CD4-positive, alpha-beta memory T cell (primary cell): ENCODE results near the gene ATP8A2. TPM values are rescaled to one million over a fixed set of nuclear protein-coding genes. Genes with fewer than 3 reads are reported as not detected.

Source experiments
- CTCF ChIA-PET: fragments of 350-600 bp; sonication (Branson Sonifier 250); formaldehyde crosslinking; loops from one replicate; lab custom pipeline; 2021; ENCODE audit warnings: inconsistent platforms; ENCODE audit not compliant: partially characterized antibody; lab: Charles Lee
- POLR2A ChIA-PET: fragments of 350-600 bp; sonication (Branson Sonifier 250); formaldehyde crosslinking; loops from one replicate; lab custom pipeline; 2021; ENCODE audit not compliant: partially characterized antibody; lab: Charles Lee
- DNase-seq, 5 donors: peaks; one replicate each; pipeline versions ENCODE4 v3.0.0 to v3.0.0-alpha.2; 2020 to 2022; ENCODE audit warnings: mixed read lengths in 1 of 5
- H3K27ac ChIP-seq: one replicate; pipeline ENCODE4 v1.7.0; 2013; ENCODE audit warnings: low read depth, low read length
- H3K27me3 ChIP-seq: 2 replicates; pipeline ENCODE4 v1.7.0; 2013; ENCODE audit warnings: mild to moderate bottlenecking, low read length, moderate library complexity; ENCODE audit not compliant: insufficient read depth
- H3K36me3 ChIP-seq: 2 replicates; pipeline ENCODE4 v1.7.0; 2013; ENCODE audit warnings: mild to moderate bottlenecking, low read length, moderate library complexity; ENCODE audit not compliant: insufficient read depth
- H3K4me1 ChIP-seq: 2 replicates; pipeline ENCODE4 v1.7.0; 2013; ENCODE audit warnings: mild to moderate bottlenecking, low read length, moderate library complexity; ENCODE audit not compliant: insufficient read depth
- H3K4me3 ChIP-seq, 2 donors: one replicate each; pipeline ENCODE4 v1.7.0; 2013; ENCODE audit warnings: low read length in 2 of 2, mild to moderate bottlenecking in 1 of 2
- H3K9me3 ChIP-seq, 2 donors: one replicate each; pipeline ENCODE4 v1.7.0; 2013; ENCODE audit warnings: low read length in 2 of 2, control low read depth in 1 of 2; ENCODE audit not compliant: control insufficient read depth in 1 of 2
- H3K27ac Mint-ChIP-seq, 7 donors: one replicate each; pipeline ENCODE4 v1.8.0; 2020 to 2021; ENCODE audit warnings: mixed read lengths in 7 of 7, mild to moderate bottlenecking in 6 of 7, inconsistent platforms in 3 of 7, moderate library complexity in 3 of 7
- H3K27me3 Mint-ChIP-seq, 2 donors: one replicate each; pipeline ENCODE4 v1.8.0; 2020 to 2021; ENCODE audit warnings: mixed read lengths in 2 of 2
- H3K36me3 Mint-ChIP-seq, 2 donors: one replicate each; pipeline ENCODE4 v1.8.0; 2020 to 2021; ENCODE audit warnings: mixed read lengths in 2 of 2, inconsistent platforms in 1 of 2, mild to moderate bottlenecking in 1 of 2
- H3K4me1 Mint-ChIP-seq, 4 donors: one replicate each; pipeline ENCODE4 v1.8.0; 2020 to 2021; ENCODE audit warnings: mixed read lengths in 4 of 4, mild to moderate bottlenecking in 1 of 4
- H3K4me3 Mint-ChIP-seq, 8 donors: one replicate each; pipeline ENCODE4 v1.8.0; 2020 to 2021; ENCODE audit warnings: mixed read lengths in 8 of 8, mild to moderate bottlenecking in 7 of 8, moderate library complexity in 6 of 8, inconsistent platforms in 3 of 8
- H3K9me3 Mint-ChIP-seq, 8 donors: one replicate each; pipeline ENCODE4 v1.8.0; 2020 to 2021; ENCODE audit warnings: mixed read lengths in 8 of 8, mild to moderate bottlenecking in 5 of 8, inconsistent platforms in 3 of 8, moderate library complexity in 1 of 8
- intact Hi-C: fragments of 100-400 bp; cut with micrococcal nuclease; formaldehyde crosslinking; loops from one replicate; pipeline ENCODE4 v1.15.1; 2023
- polyA plus RNA-seq, 2 donors: library from polyadenylated mRNA; unstranded; fragments of 300-500 nt; fragmentation: Illumina TruSeq; gene quantifications; one replicate each; pipeline ENCODE4 v1.2.3, GENCODE V29; 2021
- total RNA-seq, 2 experiments: library from RNA; stranded (reverse); gene quantifications; one replicate each; pipeline ENCODE4 v1.2.3, GENCODE V29; 2021

ATP8A2 gene
- total and polyA plus RNA-seq, 4 experiments from 2014 or later: 0.36 to 0.93 (median 0.67) TPM

GRCh38 chr13:25885418-25885817 is 513.6 kb downstream of the ATP8A2 start:
- no peaks in the 10 kb centered on the region for H3K36me3 Mint-ChIP-seq
- no peak for DNase-seq
- no peak overlapping the region for H3K4me3 Mint-ChIP-seq
- ChIA-PET POLR2A (no interaction called here), CTCF (interaction anchor here (0.7 kb wide), 1 partner anchor 35 kb away, joined by 3 read pairs; no protein-coding TSS in a partner anchor)
- H3K4me3 ChIP-seq: no peak overlapping the region
- H3K4me1 Mint-ChIP-seq: peaks cover 16 to 50% (median 33%) of the 10 kb centered on the region in 4 donors
- H3K4me1 ChIP-seq: peaks cover 33% of the 10 kb centered on the region
- no peaks in the 10 kb centered on the region for H3K27me3 ChIP-seq
- no peaks in the 10 kb centered on the region for H3K27me3 Mint-ChIP-seq
- no peaks in the 10 kb centered on the region for H3K9me3 ChIP-seq
- H3K27ac ChIP-seq: no peak overlapping the region
- H3K36me3 ChIP-seq: no peaks in the 10 kb centered on the region
- H3K27ac Mint-ChIP-seq: no peak overlapping the region
- intact Hi-C loops: loop anchor here (5.0 kb wide), 1 partner anchor 38 kb away; no protein-coding TSS in a partner anchor
- no peaks in the 10 kb centered on the region for H3K9me3 Mint-ChIP-seq

GRCh38 chr13:25886438-25887214 is 514.9 kb downstream of the ATP8A2 start:
- Histone ChIP-seq H3K36me3 (no peaks in the 10 kb centered on the region), H3K9me3 (no peaks in the 10 kb centered on the region), H3K4me1 (peaks cover 28% of the 10 kb centered on the region), H3K4me3 (no peak overlapping the region), H3K27ac (no peak overlapping the region), H3K27me3 (no peaks in the 10 kb centered on the region)
- CTCF ChIA-PET: interaction anchor here (0.5 to 1.1 kb wide), 2 partner anchors 13 to 57 kb away, joined by 3 to 4 read pairs; no protein-coding TSS in a partner anchor
- POLR2A ChIA-PET: interaction anchor here (0.7 to 3.1 kb wide), 3 partner anchors 8 to 15 kb away, joined by 3 to 11 read pairs (median 3); no protein-coding TSS in a partner anchor
- no peaks in the 10 kb centered on the region for H3K27me3 Mint-ChIP-seq
- H3K4me1 Mint-ChIP-seq: peaks cover 17 to 48% (median 33%) of the 10 kb centered on the region in 4 donors
- H3K36me3 Mint-ChIP-seq: no peaks in the 10 kb centered on the region
- no peak for DNase-seq
- no peak overlapping the region for H3K4me3 Mint-ChIP-seq
- no peaks in the 10 kb centered on the region for H3K9me3 Mint-ChIP-seq
- intact Hi-C loops: loop anchor here (2.0 to 5.0 kb wide), 2 partner anchors 14 to 39 kb away; no protein-coding TSS in a partner anchor
- H3K27ac Mint-ChIP-seq: peak overlapping the region; percentile 51 to 98 (median 78)

- H3K4me1 Mint-ChIP-seq: peaks cover 10 to 35% (median 23%) of the 10 kb centered on the region in 4 donors
- H3K27ac ChIP-seq: peak overlapping the region; percentile 50
Measured at GRCh38 chr13:25887962-25888655, 516.3 kb downstream of the ATP8A2 start.

GRCh38 chr13:25890671-25891212 is 519.0 kb downstream of the ATP8A2 start:
- Histone ChIP-seq H3K27ac (no peak overlapping the region), H3K36me3 (no peaks in the 10 kb centered on the region), H3K27me3 (no peaks in the 10 kb centered on the region), H3K9me3 (no peaks in the 10 kb centered on the region), H3K4me1 (peaks cover 15% of the 10 kb centered on the region), H3K4me3 (no peak overlapping the region)
- DNase-seq: no peak
- ChIA-PET POLR2A (interaction anchor here (1.5 kb wide), 1 partner anchor 11 kb away, joined by 3 read pairs; no protein-coding TSS in a partner anchor), CTCF (no interaction called here)
- H3K4me1 Mint-ChIP-seq: peaks cover 8 to 25% (median 18%) of the 10 kb centered on the region in 4 donors
- H3K4me3 Mint-ChIP-seq: peak overlapping the region in 3 of 8 donors; percentile 3 to 12 (median 7)
- H3K27me3 Mint-ChIP-seq: no peaks in the 10 kb centered on the region
- no peaks in the 10 kb centered on the region for H3K36me3 Mint-ChIP-seq
- H3K27ac Mint-ChIP-seq: peak overlapping the region in 5 of 7 donors; percentile 6 to 87 (median 32)
- H3K9me3 Mint-ChIP-seq: no peaks in the 10 kb centered on the region
- intact Hi-C loops: no loop called here

More at GRCh38 chr13:25887962-25888655, 516.3 kb downstream of the ATP8A2 start:
- no peaks in the 10 kb centered on the region for H3K36me3 ChIP-seq
- intact Hi-C loops: loop anchor here (2.0 to 5.0 kb wide), 2 partner anchors 13 to 41 kb away; no protein-coding TSS in a partner anchor
- ChIA-PET POLR2A (interaction anchor here (0.8 to 3.1 kb wide), 7 partner anchors 12 to 83 kb away, joined by 3 to 11 read pairs (median 4); no protein-coding TSS in a partner anchor), CTCF (no interaction called here)
- Mint-ChIP-seq H3K9me3 (no peaks in the 10 kb centered on the region), H3K27ac (peak overlapping the region; percentile 88 to 98 (median 94)), H3K4me3 (peak overlapping the region; percentile 45 to 84 (median 73)), H3K27me3 (no peaks in the 10 kb centered on the region), H3K36me3 (no peaks in the 10 kb centered on the region)
- H3K9me3 ChIP-seq: no peaks in the 10 kb centered on the region
- H3K4me1 ChIP-seq: peaks cover 20% of the 10 kb centered on the region
- H3K27me3 ChIP-seq: no peaks in the 10 kb centered on the region
- H3K4me3 ChIP-seq: no peak overlapping the region
- DNase-seq: peak in 4 of 5 donors; percentile 50 to 77 (median 63)

GRCh38 chr13:25898991-25899390 is 527.2 kb downstream of the ATP8A2 start:
- Histone ChIP-seq H3K36me3 (no peaks in the 10 kb centered on the region), H3K27me3 (no peaks in the 10 kb centered on the region), H3K9me3 (no peaks in the 10 kb centered on the region), H3K4me3 (no peak overlapping the region), H3K4me1 (peaks cover 46% of the 10 kb centered on the region), H3K27ac (no peak overlapping the region)
- Mint-ChIP-seq H3K27ac (peak overlapping the region in 5 of 7 donors; percentile 39 to 91 (median 86)), H3K9me3 (peaks cover 0 to 4% (median 1%) of the 10 kb centered on the region in 8 donors), H3K4me3 (peak overlapping the region in 3 of 8 donors; percentile 68 to 80 (median 78)), H3K4me1 (peaks cover 0 to 26% (median 24%) of the 10 kb centered on the region in 4 donors), H3K27me3 (no peaks in the 10 kb centered on the region), H3K36me3 (no peaks in the 10 kb centered on the region)
- CTCF ChIA-PET: interaction anchor here (1.2 to 1.3 kb wide), 2 partner anchors 10 to 12 kb away, joined by 3 to 4 read pairs; no protein-coding TSS in a partner anchor
- POLR2A ChIA-PET: no interaction called here
- intact Hi-C loops: no loop called here
- no peak for DNase-seq

GRCh38 chr13:25899464-25899863 is 527.7 kb downstream of the ATP8A2 start:
- POLR2A ChIA-PET: interaction anchor here (0.6 kb wide), 1 partner anchor 69 kb away, joined by 3 read pairs; no protein-coding TSS in a partner anchor
- peak overlapping the region in 7 of 8 donors; percentile 7 to 80 (median 57) for H3K4me3 Mint-ChIP-seq
- intact Hi-C loops: no loop called here

More at GRCh38 chr13:25899464-25899863, 527.7 kb downstream of the ATP8A2 start:
- DNase-seq: no peak
- Mint-ChIP-seq H3K4me1 (peaks cover 0 to 26% (median 24%) of the 10 kb centered on the region in 4 donors), H3K27me3 (no peaks in the 10 kb centered on the region), H3K36me3 (no peaks in the 10 kb centered on the region), H3K9me3 (peaks cover 0 to 4% (median 1%) of the 10 kb centered on the region in 8 donors), H3K27ac (peak overlapping the region in 6 of 7 donors; percentile 39 to 91 (median 88))
- Histone ChIP-seq H3K27me3 (no peaks in the 10 kb centered on the region), H3K4me1 (peaks cover 50% of the 10 kb centered on the region), H3K9me3 (no peaks in the 10 kb centered on the region), H3K27ac (no peak overlapping the region), H3K36me3 (no peaks in the 10 kb centered on the region), H3K4me3 (no peak overlapping the region)
- CTCF ChIA-PET: interaction anchor here (0.8 to 1.4 kb wide), 4 partner anchors 10 to 70 kb away, joined by 3 to 5 read pairs (median 4); no protein-coding TSS in a partner anchor
